Naive thymus-derived CD4-positive, alpha-beta T cell (primary cell): ENCODE measurements around the gene MROH8. TPM values are rescaled to one million over a fixed set of nuclear protein-coding genes. Genes with fewer than 3 reads are reported as not detected.
A peak's percentile ranks its signal among the peaks of the same experiment; 100 is the strongest.

Experiments used
- ATAC-seq: fragments of 150-1000 bp; cut with Tn5 transposase; 2 replicates; pipeline ENCODE4 v1.10.0; 2021; ENCODE audit warnings: mild to moderate bottlenecking, moderate library complexity
- CTCF ChIA-PET: fragments of 350-600 bp; sonication (Branson Sonifier 250); formaldehyde crosslinking; loops from one replicate; lab custom pipeline; 2021; ENCODE audit warnings: antibody characterized with exemption; lab: Charles Lee
- POLR2A ChIA-PET: fragments of 350-600 bp; sonication (Branson Sonifier 250); formaldehyde crosslinking; loops from one replicate; lab custom pipeline; 2021; ENCODE audit warnings: antibody characterized with exemption, inconsistent platforms; lab: Charles Lee
- DNase-seq, 9 donors: peaks; one replicate each; pipeline versions ENCODE4 v3.0.0 to v3.0.0-alpha.2; 2020 to 2022; ENCODE audit warnings: mixed read lengths in 1 of 9
- H3K27ac ChIP-seq: one replicate; pipeline ENCODE4 v1.7.0; 2013; ENCODE audit warnings: mild to moderate bottlenecking, low read depth, low read length, moderate library complexity
- H3K27me3 ChIP-seq, 2 donors: one replicate each; pipeline ENCODE4 v1.7.0; 2013; ENCODE audit warnings: low read length in 2 of 2, mild to moderate bottlenecking in 2 of 2, moderate library complexity in 2 of 2; ENCODE audit not compliant: control insufficient read depth in 2 of 2, insufficient read depth in 2 of 2
- H3K36me3 ChIP-seq, 3 experiments: 1 replicate in 2 of 3; 2 replicates in 1 of 3; pipeline ENCODE4 v1.7.0; 2013; ENCODE audit warnings: low read length in 3 of 3, mild to moderate bottlenecking in 3 of 3, moderate library complexity in 1 of 3; ENCODE audit not compliant: insufficient read depth in 3 of 3, control insufficient read depth in 2 of 3
- H3K4me1 ChIP-seq, 2 donors: one replicate each; pipeline ENCODE4 v1.7.0; 2013; ENCODE audit warnings: low read length in 2 of 2, mild to moderate bottlenecking in 2 of 2, moderate library complexity in 1 of 2; ENCODE audit not compliant: control insufficient read depth in 2 of 2, insufficient read depth in 2 of 2
- H3K4me3 ChIP-seq: 2 replicates; pipeline ENCODE4 v1.7.0; 2013; ENCODE audit warnings: mild to moderate bottlenecking, low read length
- H3K9me3 ChIP-seq, 3 experiments: 1 replicate in 2 of 3; 2 replicates in 1 of 3; pipeline ENCODE4 v1.7.0; 2013; ENCODE audit warnings: low read length in 3 of 3; ENCODE audit not compliant: control insufficient read depth in 2 of 3
- H3K27ac Mint-ChIP-seq, 9 donors: one replicate each; pipeline ENCODE4 v1.8.0; 2020 to 2022; ENCODE audit warnings: mixed read lengths in 9 of 9, mild to moderate bottlenecking in 8 of 9, moderate library complexity in 5 of 9, inconsistent platforms in 2 of 9
- H3K27me3 Mint-ChIP-seq, 5 donors: one replicate each; pipeline ENCODE4 v1.8.0; 2021 to 2022; ENCODE audit warnings: mixed read lengths in 5 of 5, mild to moderate bottlenecking in 1 of 5
- H3K36me3 Mint-ChIP-seq, 5 donors: one replicate each; pipeline ENCODE4 v1.8.0; 2020 to 2022; ENCODE audit warnings: mixed read lengths in 5 of 5, mild to moderate bottlenecking in 3 of 5, inconsistent platforms in 1 of 5
- H3K4me1 Mint-ChIP-seq, 7 donors: one replicate each; pipeline ENCODE4 v1.8.0; 2020 to 2022; ENCODE audit warnings: mixed read lengths in 7 of 7, mild to moderate bottlenecking in 3 of 7, inconsistent platforms in 1 of 7
- H3K4me3 Mint-ChIP-seq, 10 donors: one replicate each; pipeline ENCODE4 v1.8.0; 2020 to 2022; ENCODE audit warnings: mild to moderate bottlenecking in 10 of 10, mixed read lengths in 10 of 10, moderate library complexity in 6 of 10, inconsistent platforms in 2 of 10
- H3K9me3 Mint-ChIP-seq, 11 donors: one replicate each; pipeline ENCODE4 v1.8.0; 2020 to 2022; ENCODE audit warnings: mixed read lengths in 11 of 11, mild to moderate bottlenecking in 4 of 11, inconsistent platforms in 1 of 11, moderate library complexity in 1 of 11
- intact Hi-C, 2 donors: fragments of 100-400 bp; cut with micrococcal nuclease; formaldehyde crosslinking; loops; one replicate each; pipeline ENCODE4 v1.15.1; 2023
- polyA plus RNA-seq, 2 donors: library from polyadenylated mRNA; unstranded; fragments of 300-500 nt; fragmentation: Illumina TruSeq; gene quantifications; one replicate each; pipeline ENCODE4 v1.2.3, GENCODE V29; 2021
- total RNA-seq, 6 experiments: library from RNA in 5 of 6; stranded (reverse) in 5 of 6; gene quantifications; 1 replicate in 5 of 6; 2 replicates in 1 of 6; pipeline ENCODE4 v1.2.3 and lab custom pipeline; 2021 to 2026

MROH8 gene
- total and polyA plus RNA-seq, 7 experiments from 2014 or later: 0.59 to 1.9 (median 1.6) TPM

DNA sequence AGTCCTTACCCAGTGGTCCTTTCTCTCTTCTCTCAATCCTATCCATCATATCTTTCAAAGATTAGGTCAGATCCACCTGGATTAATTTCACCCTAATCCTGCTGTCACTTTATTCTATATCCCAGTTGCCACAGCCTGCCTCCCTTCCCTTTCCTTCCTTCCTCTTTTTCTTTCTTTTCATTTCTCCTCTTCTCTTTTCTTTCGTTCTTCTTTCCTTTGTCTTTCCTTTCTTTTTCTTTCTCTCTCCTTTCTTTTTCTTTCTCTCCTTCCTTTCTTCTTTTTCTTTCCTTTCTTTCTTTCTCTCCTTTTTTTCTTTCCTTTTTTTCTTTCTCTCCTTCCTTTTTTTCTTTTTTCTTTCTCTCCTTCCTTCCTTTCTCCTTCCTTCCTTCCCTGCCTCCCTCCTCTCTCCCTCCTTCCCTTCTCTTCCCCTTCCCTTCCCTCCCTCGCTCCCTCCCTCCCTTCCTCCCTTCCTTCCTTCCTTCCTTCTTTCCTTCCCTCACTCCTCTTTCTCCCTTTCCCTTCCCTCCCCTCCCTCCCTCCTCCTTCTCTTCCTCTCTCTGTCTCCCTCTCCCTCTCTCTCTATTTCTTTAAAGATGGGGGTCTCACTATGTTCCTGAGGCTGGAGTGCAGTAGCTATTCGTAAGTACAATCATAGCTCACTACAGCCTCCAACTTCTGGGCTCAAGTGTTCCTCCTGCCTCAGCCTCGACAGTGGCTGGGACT is 15.4 kb downstream of the MROH8 start:
- no peaks in the 10 kb centered on the region for H3K9me3 Mint-ChIP-seq

GRCh38 chr20:37162646-37163045 is 16.7 kb downstream of the MROH8 start:
- intact Hi-C loops: no loop called here
- POLR2A ChIA-PET: no interaction called here
- DNase-seq: no peak

More for the DNA sequence above, 15.4 kb downstream of the MROH8 start:
- no peaks in the 10 kb centered on the region for H3K4me1 Mint-ChIP-seq
- H3K27me3 Mint-ChIP-seq: peaks cover 0 to 33% (median 0%) of the 10 kb centered on the region in 5 donors
- ATAC-seq: no peak
- Histone ChIP-seq H3K36me3 (no peaks in the 10 kb centered on the region), H3K27me3 (no peaks in the 10 kb centered on the region), H3K4me3 (no peak overlapping the region), H3K4me1 (no peaks in the 10 kb centered on the region), H3K9me3 (no peaks in the 10 kb centered on the region), H3K27ac (no peak overlapping the region)
- CTCF ChIA-PET: no interaction called here
- no peak for DNase-seq
- H3K36me3 Mint-ChIP-seq: peaks cover 0 to 17% (median 4%) of the 10 kb centered on the region in 5 donors
- H3K27ac Mint-ChIP-seq: no peak overlapping the region
- intact Hi-C loops: no loop called here
- no peak overlapping the region for H3K4me3 Mint-ChIP-seq
- POLR2A ChIA-PET: no interaction called here

DNA sequence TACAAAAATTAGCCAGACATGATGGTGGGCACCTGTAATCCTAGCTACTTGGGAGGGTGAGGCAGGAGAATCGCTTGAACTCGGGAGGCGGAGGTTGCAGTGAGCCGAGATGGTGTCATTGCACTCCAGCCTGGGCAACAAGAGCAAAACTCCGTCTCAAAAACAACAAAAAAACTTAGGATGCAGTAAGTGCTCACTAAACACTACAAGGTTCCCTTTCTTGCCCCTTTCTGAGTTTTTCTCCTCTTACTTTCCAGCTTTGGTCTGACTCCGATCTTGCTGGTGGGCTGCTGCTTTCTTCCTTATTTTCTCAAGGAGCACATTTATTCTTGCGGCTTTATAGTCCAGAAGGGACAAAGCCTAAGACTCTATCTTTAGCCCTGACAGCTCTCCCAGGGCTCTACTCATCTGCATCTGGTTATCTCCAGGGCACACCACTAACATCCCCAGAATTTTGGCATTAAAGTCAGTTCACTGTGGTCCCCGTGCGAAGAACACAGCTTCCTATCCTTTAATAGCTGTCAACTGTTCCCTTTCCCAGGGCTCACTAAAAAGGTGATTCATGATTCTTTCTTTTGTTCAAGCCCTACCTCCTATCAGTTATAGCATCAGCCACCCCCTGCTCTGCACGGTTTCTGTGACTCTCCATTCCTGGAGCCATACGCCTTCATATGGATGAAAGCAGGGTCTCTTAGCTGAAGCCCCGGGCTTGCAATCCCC is 17.4 kb downstream of the MROH8 start:
- no peaks in the 10 kb centered on the region for H3K4me1 Mint-ChIP-seq
- DNase-seq (no peak), ATAC-seq (no peak)
- peaks cover 0 to 9% (median 0%) of the 10 kb centered on the region in 5 donors for H3K36me3 Mint-ChIP-seq
- CTCF ChIA-PET: no interaction called here
- POLR2A ChIA-PET: no interaction called here
- H3K4me1 ChIP-seq: no peaks in the 10 kb centered on the region
- H3K4me3 Mint-ChIP-seq: peak overlapping the region in 1 of 10 donors; percentile 16
- no peaks in the 10 kb centered on the region for H3K9me3 Mint-ChIP-seq
- no peaks in the 10 kb centered on the region for H3K27me3 ChIP-seq
- H3K27ac ChIP-seq: no peak overlapping the region
- H3K27ac Mint-ChIP-seq: no peak overlapping the region
- H3K4me3 ChIP-seq: no peak overlapping the region
- H3K27me3 Mint-ChIP-seq: peaks cover 0 to 30% (median 0%) of the 10 kb centered on the region in 5 donors
- no peaks in the 10 kb centered on the region for H3K36me3 ChIP-seq
- no peaks in the 10 kb centered on the region for H3K9me3 ChIP-seq
- intact Hi-C loops: no loop called here

More at GRCh38 chr20:37162646-37163045, 16.7 kb downstream of the MROH8 start:
- Mint-ChIP-seq H3K27ac (no peak overlapping the region), H3K36me3 (peaks cover 0 to 13% (median under 1%) of the 10 kb centered on the region in 5 donors), H3K9me3 (no peaks in the 10 kb centered on the region), H3K4me3 (peak overlapping the region in 1 of 10 donors; percentile 46), H3K27me3 (peaks cover 0 to 33% (median 0%) of the 10 kb centered on the region in 5 donors), H3K4me1 (no peaks in the 10 kb centered on the region)
- Histone ChIP-seq H3K27me3 (no peaks in the 10 kb centered on the region), H3K9me3 (no peaks in the 10 kb centered on the region), H3K4me3 (no peak overlapping the region), H3K4me1 (no peaks in the 10 kb centered on the region), H3K27ac (no peak overlapping the region), H3K36me3 (no peaks in the 10 kb centered on the region)
- ATAC-seq: no peak
- CTCF ChIA-PET: no interaction called here

DNA sequence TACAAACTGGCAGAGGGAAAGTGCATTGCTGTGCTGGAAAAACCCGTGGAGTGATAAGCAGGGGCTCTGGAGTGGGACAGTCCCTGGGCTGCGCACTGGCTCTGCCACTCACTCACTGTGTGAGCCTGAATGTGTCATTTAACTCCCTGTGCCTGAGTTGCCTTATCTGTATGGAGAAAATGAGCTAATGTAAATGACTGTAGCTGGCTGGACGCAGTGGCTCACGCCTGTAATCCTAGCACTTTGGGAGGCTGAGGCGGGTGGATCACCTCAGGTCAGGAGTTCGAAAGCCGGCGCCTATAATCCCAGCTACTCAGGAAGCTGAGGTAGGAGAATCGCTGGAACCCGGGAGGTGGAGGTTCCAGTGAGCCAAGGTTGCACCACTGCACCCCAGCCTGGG is 18.7 kb downstream of the MROH8 start:
- Mint-ChIP-seq H3K27me3 (peaks cover 0 to 30% (median 0%) of the 10 kb centered on the region in 5 donors), H3K27ac (peak overlapping the region in 1 of 9 donors; percentile 51), H3K4me1 (no peaks in the 10 kb centered on the region), H3K9me3 (no peaks in the 10 kb centered on the region), H3K36me3 (peaks cover 0 to 5% (median 0%) of the 10 kb centered on the region in 5 donors), H3K4me3 (no peak overlapping the region)
- intact Hi-C loops: no loop called here
- POLR2A ChIA-PET: no interaction called here
- DNase-seq: no peak
- Histone ChIP-seq H3K9me3 (no peaks in the 10 kb centered on the region), H3K27me3 (no peaks in the 10 kb centered on the region), H3K36me3 (no peaks in the 10 kb centered on the region), H3K4me1 (no peaks in the 10 kb centered on the region), H3K4me3 (no peak overlapping the region), H3K27ac (no peak overlapping the region)
- no peak for ATAC-seq
- CTCF ChIA-PET: interaction anchor here (0.6 kb wide), 1 partner anchor 170 kb away, joined by 6 read pairs; no protein-coding TSS in a partner anchor

DNA sequence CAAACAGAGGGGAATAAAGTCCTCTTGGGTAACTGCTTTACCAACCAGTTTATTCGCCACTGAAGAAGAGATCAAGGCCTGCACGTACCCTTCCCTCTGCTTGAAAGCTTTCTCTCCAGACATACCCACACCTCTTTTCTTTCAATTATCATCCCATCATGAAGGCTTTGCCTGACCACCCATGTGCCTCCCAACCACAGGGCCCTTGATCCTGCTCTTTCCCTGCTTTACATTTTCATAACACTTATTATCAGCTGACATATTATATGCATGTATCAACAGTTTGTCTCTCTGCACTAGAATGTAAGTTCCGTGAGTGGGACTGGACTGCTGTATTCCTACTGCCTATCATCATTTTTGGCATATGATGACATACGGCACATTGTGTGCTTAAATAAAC is 21.1 kb downstream of the MROH8 start:
- Mint-ChIP-seq H3K4me1 (no peaks in the 10 kb centered on the region), H3K27me3 (peaks cover 0 to 15% (median 0%) of the 10 kb centered on the region in 5 donors), H3K27ac (no peak overlapping the region), H3K9me3 (no peaks in the 10 kb centered on the region), H3K36me3 (peaks cover 0 to 9% (median 0%) of the 10 kb centered on the region in 5 donors), H3K4me3 (no peak overlapping the region)
- DNase-seq (no peak), ATAC-seq (no peak)
- intact Hi-C loops: no loop called here
- Histone ChIP-seq H3K27ac (no peak overlapping the region), H3K4me3 (no peak overlapping the region), H3K27me3 (no peaks in the 10 kb centered on the region), H3K9me3 (no peaks in the 10 kb centered on the region), H3K4me1 (no peaks in the 10 kb centered on the region), H3K36me3 (no peaks in the 10 kb centered on the region)
- CTCF ChIA-PET: no interaction called here
- POLR2A ChIA-PET: no interaction called here

- no peaks in the 10 kb centered on the region for H3K4me1 Mint-ChIP-seq
- peaks cover 0 to 4% (median 0%) of the 10 kb centered on the region in 5 donors for H3K27me3 Mint-ChIP-seq
- intact Hi-C loops: no loop called here
- H3K36me3 Mint-ChIP-seq: peaks cover 0 to 11% (median 3%) of the 10 kb centered on the region in 5 donors
- H3K27ac Mint-ChIP-seq: no peak overlapping the region
- Histone ChIP-seq H3K9me3 (no peaks in the 10 kb centered on the region), H3K36me3 (no peaks in the 10 kb centered on the region), H3K4me3 (no peak overlapping the region), H3K27me3 (no peaks in the 10 kb centered on the region), H3K4me1 (no peaks in the 10 kb centered on the region), H3K27ac (no peak overlapping the region)
- no peaks in the 10 kb centered on the region for H3K9me3 Mint-ChIP-seq
- no peak overlapping the region for H3K4me3 Mint-ChIP-seq
- ATAC-seq (no peak), DNase-seq (no peak)
- ChIA-PET POLR2A (no interaction called here), CTCF (no interaction called here)
These were observed 23.4 kb downstream of the MROH8 start for GRCh38 chr20:37155987-37156386.
